PC-9 (cell line): Measurements from ENCODE around the gene RNASE1. TPM values are rescaled to one million over a fixed set of nuclear protein-coding genes. Genes with fewer than 3 reads are reported as not detected.
"Not testable (repeated sequence)": the region's sequence is repeated elsewhere in the genome, so short reads cannot be mapped to it uniquely, and the experiment has no call there.

Experiments
- BruUV-seq: library from RNA; stranded (reverse); fragments of 400-500 nt; replicated peaks from 2 replicates; lab custom pipeline; 2021; lab: Mats Ljungman, UMichigan
- CTCF ChIA-PET: fragments of 300-600 bp; sonication (Branson Sonifier 250); formaldehyde crosslinking; loops from one replicate; lab custom pipeline; 2022; ENCODE audit warnings: antibody characterized with exemption; lab: Charles Lee
- POLR2A ChIA-PET: fragments of 300-600 bp; sonication (Branson Sonifier 250); formaldehyde crosslinking; loops from one replicate; lab custom pipeline; 2022; ENCODE audit warnings: antibody characterized with exemption; ENCODE audit not compliant: unreplicated experiment; lab: Charles Lee
- DNase-seq, 2 experiments: peaks; one replicate each; pipeline versions ENCODE4 v3.0.0 to v3.0.0-alpha.2; 2015 to 2022; ENCODE audit warnings: mixed read lengths in 1 of 2
- H2AFZ ChIP-seq: fragments of 200-600 bp; sonication (generic); 2 replicates; pipeline ENCODE4 v1.8.1; 2017; ENCODE audit warnings: antibody characterized with exemption
- H3F3A ChIP-seq: fragments of 200-600 bp; sonication (generic); 2 replicates; pipeline ENCODE4 v1.8.1; 2017; ENCODE audit warnings: antibody characterized with exemption, mild to moderate bottlenecking, low read depth; ENCODE audit not compliant: insufficient read depth
- H3K27ac ChIP-seq: fragments of 200-600 bp; sonication (generic); 2 replicates; pipeline ENCODE4 v1.6.1; 2016; ENCODE audit warnings: mixed run types
- H3K27me3 ChIP-seq: fragments of 200-600 bp; sonication (generic); 2 replicates; pipeline ENCODE4 v1.6.1; 2016; ENCODE audit warnings: low read depth, mixed run types; ENCODE audit not compliant: insufficient read depth
- H3K36me3 ChIP-seq: fragments of 200-600 bp; sonication (generic); 2 replicates; pipeline ENCODE4 v1.6.1; 2016; ENCODE audit warnings: low read depth, mixed run types
- H3K4me1 ChIP-seq: fragments of 200-600 bp; sonication (generic); replicated peaks from 2 replicates; pipeline ENCODE4 v1.6.1; 2016; ENCODE audit warnings: mixed run types; ENCODE audit not compliant: insufficient read depth
- H3K4me2 ChIP-seq: fragments of 200-600 bp; sonication (generic); 2 replicates; pipeline ENCODE4 v1.6.1; 2017; ENCODE audit warnings: mixed run types
- H3K4me3 ChIP-seq: fragments of 200-600 bp; sonication (generic); 2 replicates; pipeline ENCODE4 v1.6.1; 2016; ENCODE audit warnings: mixed run types
- H3K79me2 ChIP-seq: fragments of 200-600 bp; sonication (generic); 2 replicates; pipeline ENCODE4 v1.6.1; 2017; ENCODE audit warnings: low read depth, mixed run types
- H3K9me2 ChIP-seq: fragments of 200-600 bp; sonication (generic); 2 replicates; pipeline ENCODE4 v1.8.1; 2017; ENCODE audit warnings: mild to moderate bottlenecking; ENCODE audit not compliant: insufficient read depth
- H3K9me3 ChIP-seq: fragments of 200-600 bp; sonication (generic); 2 replicates; pipeline ENCODE4 v1.8.1; 2016; ENCODE audit warnings: low read depth; ENCODE audit not compliant: insufficient read depth
- H4K20me1 ChIP-seq: fragments of 200-600 bp; sonication (generic); 2 replicates; pipeline ENCODE4 v1.8.1; 2017; ENCODE audit not compliant: insufficient read depth
- EZH2 ChIP-seq: fragments of 200-600 bp; sonication (generic); IDR thresholded peaks from 2 replicates; pipeline ENCODE4 v1.8.0; 2017; ENCODE audit warnings: antibody characterized with exemption, low read depth
- intact Hi-C: fragments of 100-400 bp; cut with micrococcal nuclease; formaldehyde crosslinking; loops from one replicate; pipeline ENCODE4 v1.10.0; 2022; ENCODE audit not compliant: unreplicated experiment
- total RNA-seq: library from RNA; stranded (reverse); gene quantifications from 2 replicates; pipeline ENCODE4 v1.2.3, GENCODE V29; 2021
- TF ChIP-seq, protein P1 (sequence below): fragments of 200-600 bp; sonication (generic); conservative IDR thresholded peaks from 2 replicates; pipeline ENCODE4 v1.6.1; 2017; ENCODE audit warnings: mixed run types, antibody characterized with exemption, mild to moderate bottlenecking, moderate library complexity

The RNASE1 gene
- total RNA-seq, 1 experiment from 2014 or later: 47.4 TPM

DNA sequence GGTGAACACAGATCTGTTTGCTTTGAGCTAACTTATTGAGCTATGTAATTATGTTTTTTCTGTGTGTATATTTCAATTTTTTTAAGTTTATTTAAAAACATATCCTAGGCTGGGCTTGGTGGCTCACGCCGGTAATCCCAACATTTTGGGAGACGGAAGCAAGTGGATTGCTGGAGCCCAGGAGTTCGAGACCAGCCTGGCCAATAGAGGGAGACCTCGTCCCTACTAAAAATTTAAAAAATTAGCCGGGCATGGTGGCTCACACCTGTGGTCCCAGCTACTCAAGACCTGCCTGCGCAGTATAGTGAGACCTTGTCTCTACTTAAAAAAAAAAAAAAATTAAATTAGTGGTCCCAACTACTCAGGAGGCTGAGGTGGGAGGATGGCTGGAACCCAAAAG, 16.2 kb upstream of the RNASE1 start:
- no peaks in the 10 kb centered on the region for H3K9me2 ChIP-seq
- no peak for DNase-seq
- no peaks in the 10 kb centered on the region for H3K36me3 ChIP-seq
- H3K9me3 ChIP-seq: no peaks in the 10 kb centered on the region
- no peak overlapping the region for H3K27ac ChIP-seq
- no peak overlapping the region for H3K4me3 ChIP-seq
- no TSS peak for BruUV-seq
- TF ChIP-seq, protein P1, sequence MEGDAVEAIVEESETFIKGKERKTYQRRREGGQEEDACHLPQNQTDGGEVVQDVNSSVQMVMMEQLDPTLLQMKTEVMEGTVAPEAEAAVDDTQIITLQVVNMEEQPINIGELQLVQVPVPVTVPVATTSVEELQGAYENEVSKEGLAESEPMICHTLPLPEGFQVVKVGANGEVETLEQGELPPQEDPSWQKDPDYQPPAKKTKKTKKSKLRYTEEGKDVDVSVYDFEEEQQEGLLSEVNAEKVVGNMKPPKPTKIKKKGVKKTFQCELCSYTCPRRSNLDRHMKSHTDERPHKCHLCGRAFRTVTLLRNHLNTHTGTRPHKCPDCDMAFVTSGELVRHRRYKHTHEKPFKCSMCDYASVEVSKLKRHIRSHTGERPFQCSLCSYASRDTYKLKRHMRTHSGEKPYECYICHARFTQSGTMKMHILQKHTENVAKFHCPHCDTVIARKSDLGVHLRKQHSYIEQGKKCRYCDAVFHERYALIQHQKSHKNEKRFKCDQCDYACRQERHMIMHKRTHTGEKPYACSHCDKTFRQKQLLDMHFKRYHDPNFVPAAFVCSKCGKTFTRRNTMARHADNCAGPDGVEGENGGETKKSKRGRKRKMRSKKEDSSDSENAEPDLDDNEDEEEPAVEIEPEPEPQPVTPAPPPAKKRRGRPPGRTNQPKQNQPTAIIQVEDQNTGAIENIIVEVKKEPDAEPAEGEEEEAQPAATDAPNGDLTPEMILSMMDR: no peak
- no peak for TF ChIP-seq EZH2
- H3K79me2 ChIP-seq: no peaks in the 10 kb centered on the region
- no peaks in the 10 kb centered on the region for H4K20me1 ChIP-seq
- intact Hi-C loops: no loop called here
- ChIA-PET CTCF (interaction anchor here (0.5 to 0.6 kb wide), 2 partner anchors 54 to 119 kb away, joined by 3 to 4 read pairs; no protein-coding TSS in a partner anchor), POLR2A (no interaction called here)
- H3F3A ChIP-seq: no peaks in the 10 kb centered on the region
- no peaks in the 10 kb centered on the region for H3K4me1 ChIP-seq
- H3K27me3 ChIP-seq: no peaks in the 10 kb centered on the region
- no peak overlapping the region for H3K4me2 ChIP-seq
- H2AFZ ChIP-seq: no peak overlapping the region

DNA sequence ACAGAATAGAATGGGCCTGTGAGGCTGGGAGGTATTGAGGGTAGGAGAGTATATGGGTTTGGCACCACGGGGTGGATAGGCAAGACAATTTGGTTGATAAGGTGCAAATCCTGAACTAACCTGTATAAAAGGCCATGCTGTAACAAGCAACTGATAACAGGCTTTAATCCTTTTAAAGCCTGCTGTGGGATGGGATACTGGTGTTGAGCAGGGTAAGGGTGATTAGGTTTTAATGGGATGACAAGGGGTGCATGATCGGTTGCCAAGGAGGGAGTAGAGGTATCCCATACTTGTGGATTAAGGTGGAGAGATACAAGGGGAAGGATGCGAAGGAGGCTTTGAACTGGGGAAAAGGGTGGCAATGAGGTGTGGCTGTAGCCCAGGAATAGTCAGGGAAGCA, 13.3 kb upstream of the RNASE1 start:
- DNase-seq, H3K4me3 ChIP-seq, H3K4me1 ChIP-seq, CTCF ChIA-PET, H3K79me2 ChIP-seq, H3K27me3 ChIP-seq, H3F3A ChIP-seq, H3K36me3 ChIP-seq, BruUV-seq, H3K9me3 ChIP-seq, intact Hi-C loops, H3K27ac ChIP-seq, H4K20me1 ChIP-seq, H3K9me2 ChIP-seq, H3K4me2 ChIP-seq, H2AFZ ChIP-seq: not testable (repeated sequence)
- POLR2A ChIA-PET: interaction anchor here (0.7 kb wide), 1 partner anchor 13 kb away, joined by 24 read pairs; the partner anchor contains the start of gene RNASE1

DNA sequence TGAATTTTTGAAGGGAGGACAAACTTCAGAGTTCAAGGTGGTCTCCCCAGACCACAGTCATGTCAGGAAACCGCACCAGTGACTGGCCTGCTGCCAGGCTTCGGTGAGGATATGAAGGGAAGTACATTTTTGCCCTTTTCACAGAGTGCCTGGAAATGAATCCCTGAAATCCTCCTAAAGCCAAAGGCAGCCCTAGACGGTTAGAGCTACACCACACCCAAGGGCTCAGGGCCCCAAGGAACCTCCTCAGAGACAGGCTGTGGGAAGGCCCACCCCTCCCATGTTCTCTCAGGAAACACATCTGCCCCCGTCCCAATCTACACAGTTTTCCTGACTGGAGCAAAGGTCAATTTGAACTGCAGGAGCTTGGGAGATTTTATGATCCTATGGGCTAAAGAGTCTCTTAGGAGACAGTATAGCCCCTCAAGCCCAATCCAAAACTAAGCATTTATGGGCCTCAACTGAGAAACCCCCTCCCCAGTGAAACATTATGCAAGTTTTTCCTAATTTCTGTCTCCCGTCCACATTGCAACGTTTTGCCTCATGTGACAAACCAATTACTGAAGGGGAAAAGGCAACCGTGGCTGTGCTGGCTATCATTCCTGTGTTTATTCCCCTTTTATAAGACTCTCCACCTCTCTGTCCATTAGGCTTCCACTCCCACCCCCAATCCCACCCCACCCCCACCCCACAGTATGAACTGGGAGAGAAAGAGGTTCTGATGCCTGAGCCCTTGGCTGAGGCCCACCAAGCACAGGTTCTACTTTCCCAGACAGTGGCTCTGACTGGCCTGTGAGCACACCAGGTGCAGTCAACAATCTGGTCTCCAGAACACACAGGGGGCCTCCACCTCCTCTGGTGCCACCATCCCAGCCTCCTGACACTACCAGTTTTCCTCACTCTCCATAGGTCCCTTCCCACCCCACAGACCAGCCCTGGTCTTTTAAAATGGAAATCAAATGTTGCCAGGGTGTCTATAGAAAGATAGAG, 9.6 kb upstream of the RNASE1 start:
- no peaks in the 10 kb centered on the region for H3K9me3 ChIP-seq
- no peaks in the 10 kb centered on the region for H3K4me1 ChIP-seq
- H3K27ac ChIP-seq: no peak overlapping the region
- no TSS peak for BruUV-seq
- H3K4me2 ChIP-seq: no peak overlapping the region
- no peaks in the 10 kb centered on the region for H3K36me3 ChIP-seq
- H2AFZ ChIP-seq: no peak overlapping the region
- intact Hi-C loops: no loop called here
- DNase-seq: no peak
- ChIA-PET POLR2A (no interaction called here), CTCF (no interaction called here)
- no peaks in the 10 kb centered on the region for H4K20me1 ChIP-seq
- no peaks in the 10 kb centered on the region for H3K27me3 ChIP-seq
- no peaks in the 10 kb centered on the region for H3K79me2 ChIP-seq
- H3K9me2 ChIP-seq: no peaks in the 10 kb centered on the region
- no peaks in the 10 kb centered on the region for H3F3A ChIP-seq
- no peak overlapping the region for H3K4me3 ChIP-seq
- no peak for TF ChIP-seq EZH2
- TF ChIP-seq, protein P1: no peak
